ENCODE measurements around the gene ABCB1.

The ABCB1 gene

GRCh38 chr7:87513735-87514335 lies 86.8 kb downstream of the ABCB1 start:
- no peak for ATAC-seq

GRCh38 chr7:87512906-87513305 lies 87.8 kb downstream of the ABCB1 start:
- no peak for DNase-seq
- no peak for ATAC-seq

More at GRCh38 chr7:87513735-87514335, 86.8 kb downstream of the ABCB1 start:
- no peak for DNase-seq

- ATAC-seq = peak; percentile 50
- DNase-seq = no peak
These were observed 89.2 kb downstream of the ABCB1 start for GRCh38 chr7:87511510-87511909.

- DNase-seq = no peak
- ATAC-seq = peak; percentile 25
These were observed 90.2 kb downstream of the ABCB1 start for GRCh38 chr7:87510411-87510875.

GRCh38 chr7:87507446-87507845 lies 93.2 kb downstream of the ABCB1 start:
- no peak for ATAC-seq
- DNase-seq = no peak

GRCh38 chr7:87506246-87507180 lies 94.2 kb downstream of the ABCB1 start:
- DNase-seq (no peak), ATAC-seq (no peak)

- DNase-seq (no peak), ATAC-seq (no peak)
These were observed 95.0 kb downstream of the ABCB1 start for GRCh38 chr7:87505557-87506245.

- no peak for DNase-seq
- no peak for ATAC-seq
These were observed 95.6 kb downstream of the ABCB1 start for GRCh38 chr7:87505122-87505521.

- no peak for DNase-seq
- ATAC-seq = no peak
These were observed 101.2 kb downstream of the ABCB1 start for GRCh38 chr7:87499494-87499893.

- ATAC-seq = no peak
- DNase-seq = no peak
These were observed 101.8 kb downstream of the ABCB1 start for GRCh38 chr7:87498893-87499292.

GRCh38 chr7:87497482-87497881 lies 103.2 kb downstream of the ABCB1 start:
- ATAC-seq (no peak), DNase-seq (no peak)

- DNase-seq (no peak), ATAC-seq (no peak)
These were observed 105.3 kb downstream of the ABCB1 start for GRCh38 chr7:87495366-87495765.

- no peak for ATAC-seq
- no peak for DNase-seq
These were observed 106.2 kb downstream of the ABCB1 start for GRCh38 chr7:87494454-87494853.

GRCh38 chr7:87483131-87483530 lies 117.6 kb downstream of the ABCB1 start:
- ATAC-seq = no peak

GRCh38 chr7:87482115-87482514 lies 118.6 kb downstream of the ABCB1 start:
- ATAC-seq = no peak
- no peak for DNase-seq

More at GRCh38 chr7:87483131-87483530, 117.6 kb downstream of the ABCB1 start:
- no peak for DNase-seq

- ATAC-seq (no peak), DNase-seq (no peak)
These were observed 120.3 kb downstream of the ABCB1 start for GRCh38 chr7:87480386-87480785.

GRCh38 chr7:87479951-87480350 lies 120.7 kb downstream of the ABCB1 start:
- ATAC-seq (no peak), DNase-seq (no peak)

- DNase-seq = no peak
These were observed 124.5 kb downstream of the ABCB1 start for GRCh38 chr7:87476179-87476557.

GRCh38 chr7:87475359-87476178 lies 125.1 kb downstream of the ABCB1 start, which contains the start of gene ABCB4:
Gene ABCB4, minus strand, starts transcription at chr7:87475680. Its CDS starts 215 bp downstream, at chr7:87475465.
- ATAC-seq = no peak
- peak; percentile 10 for DNase-seq

More at GRCh38 chr7:87476179-87476557, 124.5 kb downstream of the ABCB1 start:
- ATAC-seq = no peak

- ATAC-seq = peak; percentile 71
- DNase-seq = peak; percentile 14
These were observed 125.9 kb downstream of the ABCB1 start for GRCh38 chr7:87474533-87475358.

GRCh38 chr7:87473986-87474385 lies 126.7 kb downstream of the ABCB1 start:
- ATAC-seq = no peak
- DNase-seq = no peak
